ENCODE data around the gene PDZRN4.

DNA sequence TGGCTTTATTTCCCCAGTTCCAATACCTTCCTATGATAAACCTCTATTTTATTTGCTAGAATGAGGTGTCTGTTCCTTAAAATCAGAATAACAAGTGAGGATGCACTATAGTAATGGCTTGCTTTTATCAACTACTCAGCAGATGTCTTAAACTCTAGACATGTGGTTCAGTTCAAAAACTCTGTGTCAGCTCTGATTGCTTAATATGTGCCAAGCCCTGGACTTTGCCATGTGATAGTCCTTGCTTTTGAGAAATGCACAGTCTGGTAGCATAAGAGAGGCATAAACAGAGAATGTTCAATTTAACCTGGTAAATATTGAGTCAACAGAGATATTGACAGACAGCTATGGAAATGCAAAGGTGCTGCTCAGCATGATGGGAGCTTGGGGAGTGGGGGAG lies 254.8 kb downstream of the PDZRN4 start:
- TF ChIP-seq, protein P1, sequence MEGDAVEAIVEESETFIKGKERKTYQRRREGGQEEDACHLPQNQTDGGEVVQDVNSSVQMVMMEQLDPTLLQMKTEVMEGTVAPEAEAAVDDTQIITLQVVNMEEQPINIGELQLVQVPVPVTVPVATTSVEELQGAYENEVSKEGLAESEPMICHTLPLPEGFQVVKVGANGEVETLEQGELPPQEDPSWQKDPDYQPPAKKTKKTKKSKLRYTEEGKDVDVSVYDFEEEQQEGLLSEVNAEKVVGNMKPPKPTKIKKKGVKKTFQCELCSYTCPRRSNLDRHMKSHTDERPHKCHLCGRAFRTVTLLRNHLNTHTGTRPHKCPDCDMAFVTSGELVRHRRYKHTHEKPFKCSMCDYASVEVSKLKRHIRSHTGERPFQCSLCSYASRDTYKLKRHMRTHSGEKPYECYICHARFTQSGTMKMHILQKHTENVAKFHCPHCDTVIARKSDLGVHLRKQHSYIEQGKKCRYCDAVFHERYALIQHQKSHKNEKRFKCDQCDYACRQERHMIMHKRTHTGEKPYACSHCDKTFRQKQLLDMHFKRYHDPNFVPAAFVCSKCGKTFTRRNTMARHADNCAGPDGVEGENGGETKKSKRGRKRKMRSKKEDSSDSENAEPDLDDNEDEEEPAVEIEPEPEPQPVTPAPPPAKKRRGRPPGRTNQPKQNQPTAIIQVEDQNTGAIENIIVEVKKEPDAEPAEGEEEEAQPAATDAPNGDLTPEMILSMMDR (IDR thresholded peaks at IDR 0.05), result no peak
- TF ChIP-seq POLR2A (IDR thresholded peaks at IDR 0.05; ENCODE audit: low read depth), result no peak

All from esophagus muscularis mucosa (tissue), 3 donors.